Psoas muscle (tissue), 8 donors: ENCODE results near the gene TXNDC8. TPM values are rescaled to one million over a fixed set of nuclear protein-coding genes. Genes with fewer than 3 reads are reported as not detected.

Experiments
- ATAC-seq, 4 donors: fragments of 200-7000 bp; cut with Tn5 transposase; one replicate each; pipeline ENCODE4 v1.9.1; 2020; ENCODE audit warnings: moderate library complexity in 3 of 4, mild to moderate bottlenecking in 2 of 4
- DNase-seq, 2 donors: peaks; one replicate each; pipeline ENCODE4 v3.0.0-alpha.2; 2020
- H3K27ac ChIP-seq: fragments of 200-600 bp; one replicate; pipeline ENCODE4 v1.8.0; 2022
- H3K27me3 ChIP-seq, 3 donors: fragments of 200-600 bp in 1 of 3; one replicate each; pipeline versions ENCODE4 v1.6.1 to v1.8.0; 2013 to 2022; ENCODE audit warnings: low read length in 2 of 3, mild to moderate bottlenecking in 2 of 3, moderate library complexity in 1 of 3; ENCODE audit not compliant: insufficient read depth in 3 of 3
- H3K36me3 ChIP-seq, 2 donors: fragments of 200-600 bp in 1 of 2; one replicate each; pipeline versions ENCODE4 v1.6.1 to v1.8.0; 2013 to 2022; ENCODE audit warnings: low read depth in 1 of 2, mild to moderate bottlenecking in 1 of 2, moderate library complexity in 1 of 2; ENCODE audit not compliant: insufficient read depth in 1 of 2
- H3K4me1 ChIP-seq: fragments of 200-600 bp; one replicate; pipeline ENCODE4 v1.8.0; 2022
- H3K4me3 ChIP-seq: fragments of 200-600 bp; one replicate; pipeline ENCODE4 v1.8.0; 2022; ENCODE audit warnings: mild to moderate bottlenecking
- H3K9me3 ChIP-seq: fragments of 200-600 bp; one replicate; pipeline ENCODE4 v1.8.0; 2022
- WGBS, 3 donors: extraction: QIAGEN DNeasy Blood & Tissue Kit; methylation state at CpG; one replicate each; pipeline versions ENCODE4 v1.1.6 to v1.1.7; 2013; 5-methylcytosine and 5-hydroxymethylcytosine counted together
- intact Hi-C, 2 donors: fragments of 100-400 bp; cut with DNase I; formaldehyde crosslinking; loops; one replicate each; pipeline versions ENCODE4 v1.11.0 to v1.14.2; 2022
- polyA plus RNA-seq, 3 donors: library from polyadenylated mRNA; stranded (reverse); fragments of 200-250 nt; gene quantifications; one replicate each; pipeline ENCODE4 v1.2.3, GENCODE V29; 2013
- total RNA-seq, 4 donors: library from RNA; stranded (reverse); fragmentation: NEBNext Ultra II Directional in 2 of 4; extraction: Animal tissue kit (Norgen Biotek cat#: 25700) in 2 of 4; gene quantifications; one replicate each; pipeline versions ENCODE4 v1.2.1 to v1.2.4, GENCODE V29; 2021 to 2023
- TF ChIP-seq, protein P1 (sequence below): fragments of 200-600 bp; IDR thresholded peaks from one replicate; pipeline ENCODE4 v1.8.0; 2022; ENCODE audit warnings: antibody characterized with exemption
- donor health status: healthy with polysubstance abuse.
- donor health status: DM: no; HTN: no; CAD: no; lungs with moderate emphysema.
- donor health status: Bipolar disorder and iron deficiency.
- donor health status: healthy.
- donor health status: DM: yes; HTN: yes; CAD: no.
- donor health status: DM: no; HTN: no; CAD: no.
- donor health status: DM: no; HTN: no; CAD: no.
- donor health status: DM: yes; HTN: yes; CAD: no.

TXNDC8 gene
- total and polyA plus RNA-seq, 7 donors = not detected

DNA sequence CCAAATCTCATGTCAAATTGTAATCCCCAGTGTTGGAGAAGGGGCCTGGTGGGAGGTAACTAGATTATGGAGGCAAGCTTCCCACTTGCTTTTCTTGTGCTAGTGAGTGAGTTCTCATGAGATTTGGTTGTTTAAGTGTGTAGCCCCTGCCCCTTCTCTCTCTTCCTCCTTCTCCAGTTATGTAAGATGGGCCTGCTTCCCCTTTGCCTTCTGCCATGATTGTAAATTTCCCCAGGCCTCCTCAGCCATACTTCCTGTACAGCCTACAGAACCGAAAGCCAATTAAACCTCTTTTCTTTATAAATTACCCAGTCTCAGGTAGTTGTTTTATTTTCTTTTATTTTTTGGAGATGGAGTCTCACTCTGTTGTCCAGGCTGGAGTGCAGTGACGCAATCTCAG is 18.2 kb upstream of the TXNDC8 start:
- no peaks in the 10 kb centered on the region for H3K27me3 ChIP-seq
- no peaks in the 10 kb centered on the region for H3K4me1 ChIP-seq
- TF ChIP-seq, protein P1, sequence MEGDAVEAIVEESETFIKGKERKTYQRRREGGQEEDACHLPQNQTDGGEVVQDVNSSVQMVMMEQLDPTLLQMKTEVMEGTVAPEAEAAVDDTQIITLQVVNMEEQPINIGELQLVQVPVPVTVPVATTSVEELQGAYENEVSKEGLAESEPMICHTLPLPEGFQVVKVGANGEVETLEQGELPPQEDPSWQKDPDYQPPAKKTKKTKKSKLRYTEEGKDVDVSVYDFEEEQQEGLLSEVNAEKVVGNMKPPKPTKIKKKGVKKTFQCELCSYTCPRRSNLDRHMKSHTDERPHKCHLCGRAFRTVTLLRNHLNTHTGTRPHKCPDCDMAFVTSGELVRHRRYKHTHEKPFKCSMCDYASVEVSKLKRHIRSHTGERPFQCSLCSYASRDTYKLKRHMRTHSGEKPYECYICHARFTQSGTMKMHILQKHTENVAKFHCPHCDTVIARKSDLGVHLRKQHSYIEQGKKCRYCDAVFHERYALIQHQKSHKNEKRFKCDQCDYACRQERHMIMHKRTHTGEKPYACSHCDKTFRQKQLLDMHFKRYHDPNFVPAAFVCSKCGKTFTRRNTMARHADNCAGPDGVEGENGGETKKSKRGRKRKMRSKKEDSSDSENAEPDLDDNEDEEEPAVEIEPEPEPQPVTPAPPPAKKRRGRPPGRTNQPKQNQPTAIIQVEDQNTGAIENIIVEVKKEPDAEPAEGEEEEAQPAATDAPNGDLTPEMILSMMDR = no peak
- ATAC-seq (no peak), DNase-seq (no peak)
- no peaks in the 10 kb centered on the region for H3K9me3 ChIP-seq
- H3K4me3 ChIP-seq = no peak overlapping the region
- WGBS, 3 donors = 78 to 92% (median 92%) methylated on average over 2 of the region's 2 CpGs
- intact Hi-C loops = no loop called here
- no peaks in the 10 kb centered on the region for H3K36me3 ChIP-seq
- no peak overlapping the region for H3K27ac ChIP-seq

DNA sequence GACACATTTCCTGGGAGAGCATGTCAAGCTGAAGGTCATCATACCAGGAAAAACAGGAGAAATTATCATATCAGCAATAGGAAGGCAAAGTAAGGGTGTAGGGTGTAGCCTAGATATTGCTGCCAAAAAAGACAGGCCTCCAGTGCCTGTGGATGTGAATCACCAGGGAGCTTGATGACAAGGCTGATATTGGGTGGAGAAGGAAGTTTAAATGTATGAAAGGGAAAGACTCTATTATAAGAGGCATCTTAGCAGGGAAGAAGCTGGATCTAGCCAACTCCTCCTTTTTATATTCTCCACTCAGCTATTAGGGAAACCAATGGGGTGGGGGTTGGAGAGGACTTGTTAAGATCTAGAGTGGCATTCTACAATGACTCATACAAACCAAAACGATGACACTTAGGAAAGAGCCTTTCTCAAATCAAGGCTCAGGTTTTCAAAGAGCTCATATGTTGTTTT is 13.4 kb upstream of the TXNDC8 start:
- Histone ChIP-seq H3K4me1 (no peaks in the 10 kb centered on the region), H3K27ac (no peak overlapping the region), H3K4me3 (no peak overlapping the region), H3K36me3 (no peaks in the 10 kb centered on the region), H3K9me3 (no peaks in the 10 kb centered on the region), H3K27me3 (peaks cover 0 to 2% (median 0%) of the 10 kb centered on the region in 3 donors)
- no peak for ATAC-seq
- DNase-seq = no peak
- TF ChIP-seq, protein P1 = no peak
- 42 to 62% (median 57%) methylated on average over 1 of the region's 1 CpG for WGBS, 3 donors
- intact Hi-C loops = no loop called here

DNA sequence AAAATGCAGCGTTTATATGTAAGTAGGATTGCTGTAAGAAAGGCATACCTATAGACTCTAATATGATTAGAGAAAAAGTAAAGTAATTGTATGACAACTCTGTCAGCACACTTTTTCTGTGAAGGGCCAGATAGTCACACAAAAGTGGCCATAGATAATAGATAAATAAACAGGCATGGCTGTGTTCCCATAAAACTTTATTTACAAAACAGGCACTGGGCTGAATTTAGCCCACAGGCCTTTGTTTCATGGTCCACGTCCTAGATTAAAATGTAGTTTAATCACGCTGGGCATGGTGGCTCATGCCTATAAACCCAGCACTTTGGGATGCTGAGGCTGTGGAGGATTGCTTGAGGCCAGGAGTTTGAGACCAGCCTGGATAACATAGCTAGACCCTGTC is 8.7 kb upstream of the TXNDC8 start:
- 33 to 48% (median 42%) methylated on average over 3 of the region's 3 CpGs for WGBS, 3 donors
- ATAC-seq (no peak), DNase-seq (no peak)
- no peaks in the 10 kb centered on the region for H3K4me1 ChIP-seq
- no peaks in the 10 kb centered on the region for H3K36me3 ChIP-seq
- H3K27ac ChIP-seq = no peak overlapping the region
- peaks cover 0 to 2% (median 0%) of the 10 kb centered on the region in 3 donors for H3K27me3 ChIP-seq
- TF ChIP-seq, protein P1 = no peak
- no peak overlapping the region for H3K4me3 ChIP-seq
- no peaks in the 10 kb centered on the region for H3K9me3 ChIP-seq
- intact Hi-C loops = no loop called here

DNA sequence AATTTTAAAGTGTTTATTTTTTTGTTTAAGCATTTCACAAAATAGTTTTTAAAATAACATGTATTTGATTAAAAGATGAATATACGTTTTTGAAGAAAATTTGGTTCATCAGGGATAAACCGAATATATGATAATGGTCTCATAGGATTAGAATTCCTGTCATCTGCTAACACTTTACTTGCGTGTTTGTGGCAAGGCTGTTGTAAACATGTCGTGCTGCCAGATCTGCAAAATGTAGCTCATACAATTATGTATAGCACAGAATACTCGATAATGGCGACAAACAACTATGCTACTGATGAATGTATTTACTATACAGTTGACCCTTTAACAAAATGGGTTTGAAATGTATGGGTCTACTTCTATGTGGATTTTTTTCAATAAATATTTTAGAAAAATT is 7.2 kb upstream of the TXNDC8 start:
- Histone ChIP-seq H3K27me3 (peaks cover 0 to 2% (median 0%) of the 10 kb centered on the region in 3 donors), H3K27ac (no peak overlapping the region), H3K4me1 (no peaks in the 10 kb centered on the region), H3K36me3 (no peaks in the 10 kb centered on the region), H3K9me3 (no peaks in the 10 kb centered on the region), H3K4me3 (no peak overlapping the region)
- DNase-seq (no peak), ATAC-seq (no peak)
- TF ChIP-seq, protein P1 = no peak
- WGBS, 3 donors = 86 to 91% (median 88%) methylated on average over 6 of the region's 6 CpGs
- intact Hi-C loops = no loop called here

DNA sequence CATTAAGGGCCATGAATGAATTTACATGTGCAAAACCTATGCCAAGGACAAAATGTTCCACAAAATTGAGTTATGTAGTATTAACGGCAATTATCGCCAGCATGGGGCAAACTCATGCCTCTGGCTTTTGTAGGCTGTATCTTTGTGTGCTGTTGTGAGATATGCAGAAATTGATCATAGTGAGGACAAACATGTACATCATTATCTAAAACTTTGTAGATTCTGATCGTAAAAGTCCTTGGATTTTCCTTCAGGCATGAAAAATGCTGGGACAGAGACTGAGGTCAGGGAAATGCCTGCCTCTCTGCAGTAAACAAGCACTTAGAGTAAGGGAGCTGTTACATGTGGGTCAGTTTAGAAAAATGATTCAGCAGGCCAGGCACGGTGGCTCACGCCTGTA is 5.9 kb upstream of the TXNDC8 start:
- TF ChIP-seq, protein P1 = no peak
- Histone ChIP-seq H3K27me3 (peaks cover 0 to 2% (median 0%) of the 10 kb centered on the region in 3 donors), H3K27ac (no peak overlapping the region), H3K9me3 (no peaks in the 10 kb centered on the region), H3K4me1 (no peaks in the 10 kb centered on the region), H3K4me3 (no peak overlapping the region), H3K36me3 (no peaks in the 10 kb centered on the region)
- ATAC-seq = no peak
- WGBS, 3 donors = 59 to 72% (median 70%) methylated on average over 5 of the region's 5 CpGs
- intact Hi-C loops = no loop called here
- DNase-seq = no peak
